Muscle layer of colon (tissue), 2 donors: Measurements from ENCODE around the gene TBC1D22A.
"Not testable (repeated sequence)": the region's sequence is repeated elsewhere in the genome, so short reads cannot be mapped to it uniquely, and the experiment has no call there.

ENCODE experiments used
- H3K27ac ChIP-seq: one replicate; pipeline ENCODE4 v1.7.0; 2013; ENCODE audit warnings: low read depth, mild to moderate bottlenecking, low read length, moderate library complexity
- H3K27me3 ChIP-seq, 2 donors: one replicate each; pipeline ENCODE4 v1.7.0; 2013; ENCODE audit warnings: low read length in 2 of 2, mild to moderate bottlenecking in 2 of 2; ENCODE audit not compliant: insufficient read depth in 2 of 2, control insufficient read depth in 1 of 2
- H3K36me3 ChIP-seq: one replicate; pipeline ENCODE4 v1.7.0; 2013; ENCODE audit warnings: mild to moderate bottlenecking, low read length; ENCODE audit not compliant: insufficient read depth
- H3K4me1 ChIP-seq: one replicate; pipeline ENCODE4 v1.7.0; 2013; ENCODE audit warnings: mild to moderate bottlenecking, low read length; ENCODE audit not compliant: insufficient read depth
- H3K4me3 ChIP-seq, 2 donors: one replicate each; pipeline ENCODE4 v1.7.0; 2013; ENCODE audit warnings: low read length in 2 of 2, low read depth in 1 of 2, mild to moderate bottlenecking in 1 of 2, moderate library complexity in 1 of 2
- H3K9ac ChIP-seq: one replicate; pipeline ENCODE4 v1.7.0; 2013; ENCODE audit warnings: low read length
- H3K9me3 ChIP-seq: one replicate; pipeline ENCODE4 v1.7.0; 2013; ENCODE audit warnings: mild to moderate bottlenecking, low read length
- donor health status: abdominal sarcoma.
- donor health status: Adenocarcinoma of cecum.

Gene TBC1D22A

GRCh38 chr22:47048123-47049077 lies 285.9 kb downstream of the TBC1D22A start:
- Histone ChIP-seq H3K27ac (no peak overlapping the region), H3K9ac (no peak overlapping the region), H3K4me1 (no peaks in the 10 kb centered on the region), H3K4me3 (no peak overlapping the region), H3K9me3 (no peaks in the 10 kb centered on the region), H3K27me3 (no peaks in the 10 kb centered on the region), H3K36me3 (no peaks in the 10 kb centered on the region)

GRCh38 chr22:47049078-47049624 lies 286.7 kb downstream of the TBC1D22A start:
- Histone ChIP-seq H3K27ac (no peak overlapping the region), H3K9ac (no peak overlapping the region), H3K4me1 (no peaks in the 10 kb centered on the region), H3K36me3 (no peaks in the 10 kb centered on the region), H3K27me3 (no peaks in the 10 kb centered on the region), H3K9me3 (no peaks in the 10 kb centered on the region), H3K4me3 (no peak overlapping the region)

- H3K36me3 ChIP-seq, H3K9ac ChIP-seq, H3K27ac ChIP-seq, H3K9me3 ChIP-seq, H3K27me3 ChIP-seq, H3K4me1 ChIP-seq, H3K4me3 ChIP-seq: not testable (repeated sequence)
These were observed 287.4 kb downstream of the TBC1D22A start for GRCh38 chr22:47049736-47050400.

GRCh38 chr22:47050401-47051051 lies 288.1 kb downstream of the TBC1D22A start:
- Histone ChIP-seq H3K36me3 (no peaks in the 10 kb centered on the region), H3K27me3 (no peaks in the 10 kb centered on the region), H3K4me1 (no peaks in the 10 kb centered on the region), H3K9ac (no peak overlapping the region), H3K27ac (no peak overlapping the region), H3K9me3 (no peaks in the 10 kb centered on the region), H3K4me3 (no peak overlapping the region)

- H3K9ac ChIP-seq = no peak overlapping the region
- no peaks in the 10 kb centered on the region for H3K36me3 ChIP-seq
- no peak overlapping the region for H3K4me3 ChIP-seq
- no peak overlapping the region for H3K27ac ChIP-seq
- no peaks in the 10 kb centered on the region for H3K4me1 ChIP-seq
- H3K9me3 ChIP-seq = no peaks in the 10 kb centered on the region
- H3K27me3 ChIP-seq = no peaks in the 10 kb centered on the region
These were observed 289.1 kb downstream of the TBC1D22A start for GRCh38 chr22:47051441-47052071.

GRCh38 chr22:47052236-47053012 lies 290.0 kb downstream of the TBC1D22A start:
- H3K27ac ChIP-seq = no peak overlapping the region
- H3K4me1 ChIP-seq = no peaks in the 10 kb centered on the region

GRCh38 chr22:47053013-47053725 lies 290.7 kb downstream of the TBC1D22A start:
- no peaks in the 10 kb centered on the region for H3K9me3 ChIP-seq
- H3K9ac ChIP-seq = no peak overlapping the region
- H3K27me3 ChIP-seq = no peaks in the 10 kb centered on the region
- no peak overlapping the region for H3K27ac ChIP-seq
- no peaks in the 10 kb centered on the region for H3K36me3 ChIP-seq
- no peak overlapping the region for H3K4me3 ChIP-seq
- no peaks in the 10 kb centered on the region for H3K4me1 ChIP-seq

More at GRCh38 chr22:47052236-47053012, 290.0 kb downstream of the TBC1D22A start:
- Histone ChIP-seq H3K9ac (no peak overlapping the region), H3K4me3 (no peak overlapping the region), H3K9me3 (no peaks in the 10 kb centered on the region), H3K36me3 (no peaks in the 10 kb centered on the region), H3K27me3 (no peaks in the 10 kb centered on the region)

- Histone ChIP-seq H3K9me3 (no peaks in the 10 kb centered on the region), H3K4me1 (no peaks in the 10 kb centered on the region), H3K27me3 (no peaks in the 10 kb centered on the region), H3K36me3 (no peaks in the 10 kb centered on the region), H3K9ac (no peak overlapping the region), H3K27ac (no peak overlapping the region), H3K4me3 (no peak overlapping the region)
These were observed 291.3 kb downstream of the TBC1D22A start for GRCh38 chr22:47053726-47054141.

GRCh38 chr22:47054231-47055072 lies 292.0 kb downstream of the TBC1D22A start:
- Histone ChIP-seq H3K4me3 (no peak overlapping the region), H3K27ac (no peak overlapping the region), H3K36me3 (no peaks in the 10 kb centered on the region), H3K9ac (no peak overlapping the region), H3K27me3 (no peaks in the 10 kb centered on the region), H3K9me3 (no peaks in the 10 kb centered on the region), H3K4me1 (no peaks in the 10 kb centered on the region)
